C4-2B (cell line): ENCODE measurements around the gene TSPAN16.
A peak's percentile ranks its signal among the peaks of the same experiment; 100 is the strongest.
"Not testable (repeated sequence)": the region's sequence is repeated elsewhere in the genome, so short reads cannot be mapped to it uniquely, and the experiment has no call there.

Source experiments
- H3K27ac ChIP-seq: fragments of 450-650 bp; 2 replicates; pipeline ENCODE4 v1.5.1; 2017
- ZFX ChIP-seq: fragments of 450-650 bp; IDR thresholded peaks from 2 replicates; pipeline ENCODE4 v1.6.1; 2017
- TF ChIP-seq, protein P1 (sequence below): fragments of 450-650 bp; conservative IDR thresholded peaks from 2 replicates; pipeline ENCODE4 v1.5.1; 2017; ENCODE audit warnings: mild to moderate bottlenecking

The TSPAN16 gene

GRCh38 chr19:11330127-11330526, 34.2 kb downstream of the TSPAN16 start:
- H3K27ac ChIP-seq, result no peak overlapping the region
- TF ChIP-seq, protein P1, sequence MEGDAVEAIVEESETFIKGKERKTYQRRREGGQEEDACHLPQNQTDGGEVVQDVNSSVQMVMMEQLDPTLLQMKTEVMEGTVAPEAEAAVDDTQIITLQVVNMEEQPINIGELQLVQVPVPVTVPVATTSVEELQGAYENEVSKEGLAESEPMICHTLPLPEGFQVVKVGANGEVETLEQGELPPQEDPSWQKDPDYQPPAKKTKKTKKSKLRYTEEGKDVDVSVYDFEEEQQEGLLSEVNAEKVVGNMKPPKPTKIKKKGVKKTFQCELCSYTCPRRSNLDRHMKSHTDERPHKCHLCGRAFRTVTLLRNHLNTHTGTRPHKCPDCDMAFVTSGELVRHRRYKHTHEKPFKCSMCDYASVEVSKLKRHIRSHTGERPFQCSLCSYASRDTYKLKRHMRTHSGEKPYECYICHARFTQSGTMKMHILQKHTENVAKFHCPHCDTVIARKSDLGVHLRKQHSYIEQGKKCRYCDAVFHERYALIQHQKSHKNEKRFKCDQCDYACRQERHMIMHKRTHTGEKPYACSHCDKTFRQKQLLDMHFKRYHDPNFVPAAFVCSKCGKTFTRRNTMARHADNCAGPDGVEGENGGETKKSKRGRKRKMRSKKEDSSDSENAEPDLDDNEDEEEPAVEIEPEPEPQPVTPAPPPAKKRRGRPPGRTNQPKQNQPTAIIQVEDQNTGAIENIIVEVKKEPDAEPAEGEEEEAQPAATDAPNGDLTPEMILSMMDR, result no peak

GRCh38 chr19:11331502-11331901, 35.5 kb downstream of the TSPAN16 start:
- no peak overlapping the region for H3K27ac ChIP-seq
- no peak for TF ChIP-seq ZFX
- TF ChIP-seq, protein P1, result no peak

- TF ChIP-seq, protein P1, result no peak
- no peak for TF ChIP-seq ZFX
- no peak overlapping the region for H3K27ac ChIP-seq
These were observed 36.9 kb downstream of the TSPAN16 start for GRCh38 chr19:11332822-11333221.

DNA sequence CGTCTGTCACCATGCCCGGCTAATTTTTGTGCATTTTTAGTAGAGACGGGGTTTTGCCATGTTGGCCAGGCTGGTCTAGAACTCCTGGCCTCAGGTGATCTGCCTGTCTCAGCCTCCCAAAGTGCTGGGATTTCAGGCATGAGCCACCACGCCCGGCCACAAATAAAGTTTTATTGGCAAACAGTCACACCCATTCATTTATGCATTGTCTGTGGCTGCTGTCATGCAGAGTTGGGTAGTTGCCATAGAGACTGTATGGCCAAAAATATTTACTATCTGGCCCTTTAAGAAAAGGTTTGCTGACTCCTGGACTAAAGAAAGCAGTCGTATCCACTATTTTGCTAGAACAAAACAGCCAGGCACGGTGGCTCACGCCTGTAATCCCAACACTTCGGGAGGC, 37.9 kb downstream of the TSPAN16 start:
- not testable (repeated sequence) for H3K27ac ChIP-seq

GRCh38 chr19:11335449-11336146, 39.6 kb downstream of the TSPAN16 start:
- TF ChIP-seq, protein P1, result no peak
- TF ChIP-seq ZFX, result no peak
- no peak overlapping the region for H3K27ac ChIP-seq

DNA sequence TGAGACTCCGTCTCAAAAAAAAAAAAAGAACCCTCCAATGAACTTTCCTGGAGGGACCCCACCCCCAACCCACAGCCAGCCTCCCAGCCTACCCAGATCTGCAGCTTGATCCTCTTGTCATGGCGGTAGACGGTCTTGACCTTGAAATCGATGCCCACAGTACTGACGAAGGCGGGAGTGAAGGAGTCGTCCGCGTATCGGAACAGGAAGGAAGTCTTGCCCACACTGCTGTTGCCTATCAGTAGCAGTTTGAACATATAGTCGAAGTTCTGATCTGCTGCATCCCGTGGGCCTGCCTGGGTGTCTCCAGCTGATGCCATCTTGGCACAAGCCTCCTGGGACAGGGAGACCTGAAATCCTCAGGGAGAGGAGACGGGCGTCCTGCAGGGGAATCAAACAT, 41.1 kb downstream of the TSPAN16 start:
- no peak for TF ChIP-seq ZFX
- TF ChIP-seq, protein P1, result no peak
- no peak overlapping the region for H3K27ac ChIP-seq

- TF ChIP-seq, protein P1, result no peak
- no peak for TF ChIP-seq ZFX
- peak overlapping the region; percentile 99 for H3K27ac ChIP-seq
These were observed 42.2 kb downstream of the TSPAN16 start for GRCh38 chr19:11338121-11338520.
